Fibroblast of gingiva (primary cell): ENCODE results near the gene PLPPR4.
"Not testable (repeated sequence)": the region's sequence is repeated elsewhere in the genome, so short reads cannot be mapped to it uniquely, and the experiment has no call there.

ENCODE experiments used
- DNase-seq: peaks from one replicate; pipeline ENCODE4 v3.0.0-alpha.2; 2011; ENCODE audit warnings: low read depth

The PLPPR4 gene

DNA sequence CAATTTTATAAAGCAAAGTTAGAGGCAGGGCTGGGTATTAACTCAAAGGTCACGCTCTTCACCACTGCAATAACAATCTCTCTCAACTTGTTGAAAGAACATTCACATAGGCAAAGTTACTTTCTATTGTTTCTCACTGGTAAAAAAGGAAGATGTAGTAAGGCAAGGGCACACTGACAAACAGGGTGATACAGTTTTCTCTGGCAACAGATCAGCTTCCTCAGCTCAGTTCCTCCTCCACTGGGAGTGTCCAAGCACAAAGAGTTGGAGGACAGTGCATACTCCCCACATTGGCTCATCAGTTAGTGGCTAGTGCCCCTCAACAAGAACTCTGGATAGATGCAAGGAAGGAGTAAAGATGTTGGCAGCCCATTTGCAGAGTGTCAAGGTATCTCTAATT, 3.7 kb downstream of the PLPPR4 start:
- DNase-seq = no peak

DNA sequence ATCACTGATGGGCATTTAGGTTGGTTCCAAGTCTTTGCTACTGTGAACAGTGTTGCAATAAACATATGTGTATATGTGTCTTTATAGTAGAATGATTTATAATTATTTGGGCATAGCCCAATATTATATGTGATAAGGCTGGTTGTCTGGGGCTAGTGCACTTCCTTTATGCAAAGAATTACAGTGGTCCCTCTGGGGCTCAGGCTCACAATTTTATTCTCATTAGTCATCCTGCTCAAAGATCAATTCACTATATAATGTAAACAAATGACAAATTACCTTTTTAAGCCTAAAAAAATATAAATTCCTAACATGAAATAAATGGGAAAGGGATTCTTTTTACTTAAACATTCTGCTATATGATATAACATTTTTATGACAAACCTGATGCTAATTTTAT, 5.0 kb downstream of the PLPPR4 start:
- no peak for DNase-seq

DNA sequence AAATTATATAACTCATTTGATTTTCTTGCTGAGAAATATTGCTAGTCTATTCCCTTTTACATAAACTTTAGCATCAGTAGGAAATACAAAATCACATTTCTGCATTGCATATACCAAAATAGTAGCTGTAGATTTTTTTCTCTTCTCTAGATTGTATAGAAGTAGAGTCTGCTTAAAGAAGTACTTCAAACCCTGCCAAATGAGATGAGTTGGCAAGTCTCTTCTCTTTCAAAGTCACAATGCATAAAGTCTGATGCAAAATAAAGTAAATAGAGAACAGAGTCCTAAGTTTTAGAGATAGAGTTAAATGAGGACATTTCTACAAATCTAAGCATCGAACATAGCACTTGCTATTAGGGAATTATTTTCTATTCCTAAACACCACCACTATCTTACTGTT, 6.4 kb downstream of the PLPPR4 start:
- DNase-seq = no peak

DNA sequence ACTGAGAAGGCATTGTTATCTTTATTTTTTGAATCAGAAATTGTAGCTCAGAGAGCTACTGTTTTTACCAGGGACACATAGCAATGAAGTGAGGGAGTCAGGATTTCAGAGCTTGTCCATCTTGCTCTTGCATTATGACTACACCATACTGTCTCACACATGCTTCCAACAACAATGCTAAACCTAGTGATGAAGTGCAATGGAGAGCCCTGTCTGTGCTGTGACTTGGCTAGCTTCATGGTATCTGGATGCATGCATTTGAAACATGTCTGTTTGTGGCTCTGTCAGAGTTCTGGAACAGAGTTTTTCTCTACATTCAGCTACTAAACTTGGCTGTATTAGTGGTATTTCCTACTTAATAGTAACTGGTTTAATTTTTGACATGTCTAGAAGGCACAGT, 7.0 kb downstream of the PLPPR4 start:
- DNase-seq = no peak

DNA sequence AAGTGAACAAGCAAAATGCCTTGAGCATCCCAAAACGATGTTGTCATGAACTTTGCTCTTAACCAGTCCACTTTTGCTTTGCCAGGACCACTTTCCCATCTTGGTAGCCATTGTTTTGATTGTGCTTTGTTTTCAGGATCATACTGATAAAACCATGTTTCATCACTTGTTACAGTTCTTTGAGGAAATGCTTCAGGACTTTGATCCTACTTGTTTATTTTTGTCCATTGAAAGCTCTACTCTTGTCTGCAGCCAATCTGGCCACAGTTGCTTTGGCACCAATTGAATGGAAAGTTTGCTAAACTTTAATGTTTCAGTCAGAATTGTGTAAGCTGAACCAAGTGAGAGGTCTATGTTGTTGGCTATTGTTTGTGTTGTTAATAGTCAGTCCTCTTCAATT, 12.8 kb downstream of the PLPPR4 start:
- DNase-seq = no peak

DNA sequence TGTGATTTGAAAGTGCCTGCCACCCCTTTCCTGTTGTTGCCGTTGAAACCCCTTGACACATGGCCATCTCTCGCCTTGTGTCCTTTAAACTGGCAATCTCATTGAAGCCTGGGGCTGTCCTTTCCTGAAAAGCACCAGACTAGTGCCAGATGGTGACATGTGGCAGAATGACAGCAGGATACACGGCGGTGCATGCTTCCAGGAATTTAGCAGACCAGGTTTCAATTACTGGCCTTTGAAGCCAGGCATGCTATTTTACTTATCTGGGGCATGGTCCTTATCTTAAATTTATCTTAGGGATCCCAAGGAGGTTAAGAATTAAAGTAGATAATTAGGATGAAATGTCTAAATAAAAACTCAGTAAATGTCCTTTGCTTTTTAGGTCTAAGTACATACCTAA, 15.2 kb downstream of the PLPPR4 start:
- no peak for DNase-seq

DNA sequence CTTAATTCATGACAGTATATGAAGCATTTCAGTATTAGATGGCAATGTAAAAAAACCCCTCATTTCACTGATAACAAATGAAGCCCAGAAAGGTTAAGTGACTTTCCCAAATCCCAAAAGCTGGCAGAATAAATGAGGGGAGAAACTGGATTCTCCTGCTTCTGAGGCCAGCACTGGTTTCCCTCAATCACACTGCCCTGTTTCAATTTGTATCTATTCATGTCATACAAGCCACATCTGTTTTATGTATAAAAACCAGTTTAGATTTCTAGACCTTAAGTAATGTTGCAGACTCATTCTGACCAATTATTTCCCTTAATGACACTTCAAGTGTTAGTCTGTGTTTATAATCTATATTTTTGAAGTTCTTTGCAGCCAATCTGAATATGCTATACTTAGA, 16.8 kb downstream of the PLPPR4 start:
- DNase-seq = no peak

DNA sequence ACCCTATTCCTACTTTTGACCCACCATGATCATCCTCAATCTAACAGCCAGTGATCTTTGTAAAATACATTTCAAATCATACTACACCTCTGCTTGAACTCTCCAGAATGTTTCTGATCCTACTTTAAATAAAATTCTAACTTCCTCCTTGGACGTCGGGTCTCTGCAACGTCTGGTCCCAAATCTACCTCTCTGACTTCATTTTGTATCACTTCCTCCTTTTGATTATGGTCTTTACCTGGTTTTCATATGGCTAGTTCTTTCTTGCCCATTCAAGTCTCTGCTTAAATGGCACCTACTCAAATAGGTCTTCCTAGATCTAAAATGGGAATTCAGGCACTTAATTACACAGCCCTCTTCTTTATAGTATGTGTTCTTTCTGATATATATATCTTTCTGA, 18.2 kb downstream of the PLPPR4 start:
- DNase-seq = no peak

DNA sequence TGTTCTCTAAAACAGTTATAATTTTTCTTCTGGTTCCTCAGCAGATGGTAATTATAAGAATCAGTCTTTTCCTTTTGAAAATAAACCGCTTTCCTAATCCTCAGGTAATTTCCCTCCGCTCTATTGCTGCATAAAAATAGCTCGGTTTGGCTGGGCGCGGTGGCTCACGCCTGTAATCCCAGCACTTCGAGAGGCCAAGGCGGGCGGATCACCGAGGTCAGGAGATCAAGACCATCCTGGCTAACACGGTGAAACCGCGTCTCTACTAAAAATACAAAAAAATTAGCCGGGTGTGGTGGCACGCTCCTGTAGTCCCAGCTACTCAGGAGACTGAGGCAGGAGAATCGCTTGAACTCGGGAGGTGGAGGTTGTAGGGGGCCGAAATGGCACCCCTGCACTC, 19.2 kb downstream of the PLPPR4 start:
- DNase-seq = not testable (repeated sequence)

DNA sequence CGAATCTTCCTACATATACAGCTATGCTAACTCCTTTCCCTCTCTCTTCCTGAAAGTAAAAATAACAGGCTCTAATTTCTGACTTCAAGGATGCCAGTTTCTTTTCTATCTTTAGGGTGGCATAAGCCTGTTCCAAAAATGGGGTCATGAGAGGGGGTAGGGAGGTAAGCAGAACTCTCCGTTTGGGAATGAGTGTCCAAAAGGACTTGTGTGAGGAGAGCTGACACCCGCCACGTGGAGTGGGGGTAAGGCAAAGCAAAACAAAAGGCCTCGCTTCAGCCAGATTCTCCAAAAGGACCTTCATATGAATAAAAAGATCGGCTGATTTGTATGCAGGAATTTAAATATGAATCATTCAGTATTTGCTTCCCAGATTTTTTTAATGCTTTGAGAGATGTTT, 28.6 kb downstream of the PLPPR4 start:
- DNase-seq = peak; percentile 2

DNA sequence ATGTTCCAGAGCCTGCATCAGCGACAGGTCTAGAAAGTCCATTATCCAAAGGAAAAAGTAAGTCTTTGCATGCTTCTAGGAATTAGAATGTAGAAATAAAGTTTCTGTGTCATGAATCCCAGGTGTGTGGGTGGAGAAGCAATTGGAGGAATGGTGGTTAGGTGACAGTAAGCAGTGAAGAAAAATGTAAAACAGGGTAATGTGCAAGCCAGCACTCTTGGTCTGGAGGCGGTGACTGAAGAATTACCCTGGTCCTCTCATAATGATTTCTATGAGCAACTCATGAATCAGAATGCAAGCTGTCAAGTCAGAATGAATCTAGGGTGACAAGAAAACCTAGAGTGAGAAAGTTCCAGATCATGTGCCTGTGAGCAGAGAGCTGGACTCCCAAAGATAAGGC, 33.6 kb downstream of the PLPPR4 start:
- no peak for DNase-seq

DNA sequence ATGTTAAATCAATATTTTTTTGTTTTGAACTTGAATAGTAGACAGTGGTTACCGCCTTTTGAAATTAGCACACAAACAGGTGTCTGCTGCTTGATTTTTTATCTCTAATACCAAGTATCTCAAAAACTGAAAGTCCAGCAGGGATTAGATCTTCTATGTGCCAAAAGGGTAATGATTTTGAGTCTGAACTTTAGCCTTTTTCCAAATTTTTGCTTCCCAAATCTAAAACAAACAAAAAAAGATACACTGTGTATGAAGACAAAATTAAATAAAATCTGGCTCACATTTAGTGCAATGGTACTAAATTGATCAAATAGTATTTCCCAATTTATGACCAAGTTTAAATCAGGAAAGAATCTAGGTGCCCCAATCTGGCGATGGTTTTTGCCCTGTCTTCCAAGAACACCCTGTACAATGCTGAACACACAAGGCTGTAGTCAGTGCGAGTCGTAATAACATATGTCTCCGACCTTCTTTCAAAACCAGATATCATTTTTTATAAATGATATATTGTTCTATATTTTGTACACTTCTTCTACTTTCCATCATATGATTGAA, 40.5 kb downstream of the PLPPR4 start:
- DNase-seq = no peak

DNA sequence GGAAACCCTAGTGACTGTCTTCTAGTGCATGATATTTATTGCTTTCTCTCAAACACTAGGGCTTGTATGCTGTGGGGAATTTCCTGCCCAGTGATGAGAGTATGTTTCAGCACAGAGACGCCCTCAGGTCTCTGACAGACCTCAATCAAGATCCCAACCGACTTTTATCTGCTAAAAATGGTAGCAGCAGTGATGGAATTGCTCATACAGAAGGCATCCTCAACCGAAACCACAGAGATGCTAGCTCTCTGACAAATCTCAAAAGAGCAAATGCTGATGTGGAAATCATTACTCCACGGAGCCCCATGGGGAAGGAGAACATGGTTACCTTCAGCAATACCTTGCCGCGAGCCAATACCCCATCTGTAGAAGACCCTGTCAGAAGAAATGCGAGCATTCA, 41.3 kb downstream of the PLPPR4 start:
- DNase-seq = no peak

DNA sequence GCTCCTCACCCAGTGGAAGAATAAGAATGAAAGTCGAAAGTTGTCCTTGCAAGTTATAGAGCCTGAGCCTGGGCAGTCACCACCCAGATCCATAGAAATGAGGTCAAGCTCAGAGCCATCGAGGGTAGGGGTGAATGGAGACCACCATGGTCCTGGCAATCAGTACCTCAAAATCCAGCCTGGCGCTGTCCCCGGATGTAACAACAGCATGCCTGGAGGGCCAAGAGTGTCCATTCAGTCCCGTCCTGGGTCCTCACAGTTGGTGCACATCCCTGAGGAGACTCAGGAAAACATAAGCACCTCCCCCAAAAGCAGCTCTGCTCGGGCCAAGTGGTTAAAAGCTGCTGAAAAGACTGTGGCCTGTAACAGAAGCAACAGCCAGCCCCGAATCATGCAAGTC, 41.8 kb downstream of the PLPPR4 start:
- DNase-seq = no peak

DNA sequence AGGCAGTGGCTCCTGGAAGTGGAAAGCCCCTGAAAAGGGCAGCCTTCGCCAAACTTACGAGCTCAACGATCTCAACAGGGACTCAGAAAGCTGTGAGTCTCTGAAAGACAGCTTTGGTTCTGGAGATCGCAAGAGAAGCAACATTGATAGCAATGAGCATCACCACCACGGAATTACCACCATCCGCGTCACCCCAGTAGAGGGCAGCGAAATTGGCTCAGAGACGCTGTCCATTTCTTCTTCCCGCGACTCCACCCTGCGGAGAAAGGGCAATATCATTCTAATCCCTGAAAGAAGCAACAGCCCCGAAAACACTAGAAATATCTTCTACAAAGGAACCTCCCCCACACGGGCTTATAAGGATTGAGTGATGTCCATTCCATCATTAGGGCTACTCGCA, 42.4 kb downstream of the PLPPR4 start:
- DNase-seq = no peak

DNA sequence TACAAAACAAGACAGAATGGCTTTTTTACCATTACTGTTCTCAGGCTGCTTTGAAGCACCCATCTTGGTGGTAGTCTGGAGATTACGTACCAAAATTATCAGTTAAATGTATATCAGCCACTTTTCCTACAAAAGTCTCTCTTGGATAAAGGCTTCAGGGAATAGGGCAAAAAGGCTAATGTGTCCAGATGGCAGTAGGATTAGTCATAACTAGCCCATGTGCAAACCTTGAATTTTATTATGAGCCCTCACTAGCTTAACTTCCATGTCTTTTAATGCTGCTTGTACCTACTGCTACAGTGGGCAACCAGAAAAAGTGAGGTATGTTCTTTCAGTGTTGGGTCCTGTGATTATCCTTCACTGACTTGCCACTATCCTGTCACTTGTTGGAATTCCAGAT, 51.0 kb downstream of the PLPPR4 start:
- no peak for DNase-seq

DNA sequence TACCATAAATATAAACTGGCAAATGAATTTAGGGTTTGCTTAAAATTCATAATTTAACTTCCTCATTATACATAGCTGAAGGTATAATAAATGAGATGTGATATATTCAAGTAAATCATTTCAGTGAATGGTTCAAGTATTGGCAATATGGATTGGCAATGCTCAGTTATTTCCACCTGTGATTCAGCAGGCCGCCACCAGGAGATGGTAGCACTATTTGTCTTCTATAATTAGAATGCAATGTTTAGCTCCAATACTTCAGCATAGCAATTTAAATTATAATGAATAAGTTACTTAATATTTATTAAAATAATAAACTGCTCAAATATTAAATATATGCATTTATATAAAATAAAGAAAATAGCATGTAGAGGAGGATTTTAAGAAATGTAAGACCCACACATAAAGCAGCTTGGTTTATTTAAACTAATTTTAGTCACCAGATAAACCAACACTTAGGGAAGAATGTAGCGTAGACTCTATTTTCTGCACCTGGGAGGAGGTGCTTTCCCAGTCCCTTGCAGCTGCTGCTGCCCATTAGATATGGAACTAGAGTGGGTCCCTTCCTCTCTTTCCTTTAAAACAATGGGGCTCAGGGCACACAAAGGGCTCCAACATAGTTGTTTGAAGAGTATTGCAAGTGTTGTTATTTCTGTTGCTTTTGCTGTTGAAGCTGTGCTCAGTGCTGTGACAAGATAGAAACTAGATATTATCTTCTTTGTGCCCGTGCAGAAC, 62.1 kb downstream of the PLPPR4 start:
- no peak for DNase-seq

DNA sequence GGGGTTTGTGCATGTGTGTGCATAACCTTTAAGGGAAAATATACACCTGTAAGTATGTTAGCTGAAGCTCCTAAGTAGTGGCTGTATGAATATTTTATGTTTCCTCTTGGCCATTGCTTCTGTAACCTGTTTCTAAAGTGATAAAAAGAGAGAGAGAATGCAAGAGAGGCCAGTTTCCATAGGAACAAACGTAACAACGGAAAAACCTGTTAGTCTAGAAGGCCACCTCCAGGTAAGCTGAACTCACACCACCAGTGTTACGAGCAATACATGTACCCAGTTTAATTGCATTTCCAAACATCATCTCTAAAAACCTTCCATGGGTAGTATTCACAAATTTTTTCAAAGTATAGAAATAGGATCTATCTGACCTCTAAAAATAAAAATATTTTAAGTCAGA, 63.1 kb downstream of the PLPPR4 start:
- DNase-seq = no peak

DNA sequence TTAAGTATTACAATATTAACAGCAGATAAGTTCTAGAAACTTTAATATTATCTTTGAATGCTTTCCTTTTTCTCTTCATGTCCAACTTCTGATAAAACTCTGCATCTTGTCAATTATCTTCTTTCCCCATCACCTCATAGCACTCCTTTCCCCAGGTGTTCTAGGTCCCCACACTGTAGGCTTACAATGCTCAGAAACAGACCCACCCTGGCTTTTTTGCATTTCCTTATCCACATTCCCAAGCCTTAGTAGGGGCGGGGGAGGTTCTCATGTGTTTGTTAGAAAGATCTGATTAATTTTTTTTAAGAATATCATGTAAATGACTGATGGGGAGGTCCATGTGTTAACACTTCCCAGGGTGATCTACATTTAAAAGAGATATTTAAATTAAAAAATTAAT, 63.9 kb downstream of the PLPPR4 start:
- no peak for DNase-seq

DNA sequence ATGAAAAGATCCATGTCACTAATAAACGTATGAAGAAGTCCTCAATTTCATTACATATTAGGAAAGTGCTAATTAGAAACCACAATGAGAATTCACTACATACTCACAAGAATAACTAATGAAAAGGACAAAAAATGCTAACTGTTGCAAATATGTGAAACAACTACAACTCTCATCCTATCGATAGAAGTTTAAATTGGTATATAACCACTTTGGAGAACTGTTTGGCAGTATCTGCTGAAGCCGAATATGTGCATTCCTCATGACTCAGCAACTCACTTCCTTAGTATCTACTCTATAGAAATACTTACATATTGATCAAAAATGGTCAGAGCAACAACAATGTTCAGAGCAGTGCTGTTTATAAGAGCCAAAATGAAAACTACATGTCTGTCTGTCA, 66.8 kb downstream of the PLPPR4 start:
- DNase-seq = no peak

DNA sequence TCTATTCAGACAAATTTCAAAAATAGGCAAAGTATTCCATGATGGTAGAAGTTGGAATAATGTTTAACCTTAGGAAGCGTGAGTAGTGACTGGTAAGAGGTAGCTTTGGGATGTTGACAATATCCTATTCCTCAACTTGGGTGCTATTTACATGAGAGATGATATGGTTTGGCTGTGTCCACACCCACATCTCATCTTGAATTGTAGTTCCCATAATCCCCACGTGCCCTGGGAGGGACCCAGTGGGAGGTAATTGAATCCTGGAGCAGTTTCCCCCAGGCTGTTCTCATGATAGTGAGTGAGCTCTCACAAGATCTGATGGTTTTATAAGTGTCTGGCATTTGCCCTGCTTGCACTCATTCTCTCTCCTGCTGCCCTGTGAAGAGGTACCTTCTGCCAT, 67.3 kb downstream of the PLPPR4 start:
- DNase-seq = no peak

DNA sequence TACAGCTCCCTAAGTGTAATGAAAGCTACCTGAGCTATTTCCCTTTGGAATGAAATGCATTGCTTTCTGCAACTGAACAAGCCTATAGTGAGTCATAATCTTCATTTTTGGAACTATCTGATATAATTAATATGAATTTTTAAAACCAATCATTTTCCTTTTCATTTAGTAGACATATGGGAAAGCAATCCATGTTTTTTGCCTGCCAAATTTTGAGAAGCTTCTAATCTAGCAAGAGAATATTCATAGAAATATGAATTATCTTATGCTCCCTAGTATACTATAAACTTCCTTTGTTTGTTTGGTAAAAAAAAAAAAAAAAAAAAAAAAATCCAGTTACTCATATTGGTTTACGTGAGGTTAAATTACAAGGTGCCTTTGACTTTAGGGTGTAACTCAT, 68.3 kb downstream of the PLPPR4 start:
- no peak for DNase-seq

DNA sequence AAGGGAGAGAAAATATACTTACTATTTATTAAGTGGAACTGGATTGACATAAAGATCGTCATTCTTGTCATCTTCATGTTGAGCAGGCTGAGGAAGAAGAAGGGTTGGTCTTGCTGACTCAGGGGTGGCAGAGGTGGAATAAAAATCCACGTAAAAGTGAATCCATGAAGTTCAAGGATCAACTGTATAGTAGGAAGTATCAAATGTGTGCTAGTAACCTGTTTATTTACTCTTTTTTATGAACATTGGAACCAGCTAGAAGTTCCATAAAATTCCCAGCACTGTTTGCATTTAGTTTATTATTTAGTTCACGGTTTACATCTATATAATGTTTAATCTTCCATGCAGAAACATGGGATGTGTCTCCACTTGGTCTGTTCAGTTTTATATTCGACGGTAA, 70.7 kb downstream of the PLPPR4 start:
- no peak for DNase-seq

DNA sequence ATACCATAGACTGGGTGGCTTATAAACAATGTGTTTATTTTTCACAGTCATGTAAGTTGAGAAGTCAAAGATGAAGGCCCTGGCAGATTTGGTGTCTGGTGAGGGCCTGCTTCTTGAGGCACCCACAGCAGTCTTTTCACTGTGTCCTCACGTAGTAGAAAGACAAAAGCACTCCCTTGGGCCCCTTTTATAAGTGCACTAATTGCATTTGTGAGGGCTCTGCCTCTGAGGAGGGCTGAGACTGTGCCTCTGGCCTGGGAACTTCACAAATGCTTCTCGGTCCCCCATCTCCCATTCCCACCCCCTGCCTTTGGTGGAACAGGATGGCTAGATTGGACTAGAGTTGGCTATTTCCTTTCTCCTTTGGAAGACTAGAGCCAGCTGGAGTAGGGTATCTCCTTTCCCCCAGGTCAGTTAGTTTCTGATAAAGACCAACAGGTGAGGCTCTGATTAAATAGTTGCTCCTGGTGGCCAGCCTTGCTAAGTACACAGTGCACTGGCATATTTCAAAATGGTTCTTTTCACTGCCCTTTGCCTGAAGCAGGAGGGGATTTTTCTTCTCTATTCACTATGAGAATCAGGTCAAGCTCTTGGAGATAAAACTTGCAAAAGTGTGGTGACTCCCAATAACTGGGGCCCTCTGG, 82.9 kb downstream of the PLPPR4 start:
- no peak for DNase-seq
